ENCODE results near the gene HSPA4L. TPM values are rescaled to one million over a fixed set of nuclear protein-coding genes. Genes with fewer than 3 reads are reported as not detected.

The HSPA4L gene
- total RNA-seq, 1 experiment from 2014 or later = 5.3 TPM

- no peak overlapping the region for H2BK15ac ChIP-seq (ENCODE audit: low read depth, low read length)
- no peak overlapping the region for H3K23ac ChIP-seq (ENCODE audit: insufficient read length, low read depth, low read length)
- no peaks in the 10 kb centered on the region for H3K79me2 ChIP-seq (ENCODE audit: insufficient read depth, low read length)
- H2BK20ac ChIP-seq (ENCODE audit: low read depth, low read length, poor library complexity, severe bottlenecking) = no peak overlapping the region
- Mint-ChIP-seq H3K27me3 (ENCODE audit: low read depth) (peaks cover 43% of the 10 kb centered on the region), H3K9me3 (peaks cover 0 to 6% of the 10 kb centered on the region in 2 experiments; a peak in 2 of 5 replicates), H3K36me3 (ENCODE audit: insufficient read depth in 1 of 3, low read depth in 3 of 3) (peaks cover 0 to 6% (median 0%) of the 10 kb centered on the region in 3 experiments; a peak in 4 of 7 replicates), H3K27ac (no peak overlapping the region), H3K4me1 (peaks cover 16% of the 10 kb centered on the region in 2 experiments), H3K4me3 (no peak overlapping the region)
- H2BK5ac ChIP-seq (ENCODE audit: insufficient read length, low read length) = no peak overlapping the region
- H3K27me3 ChIP-seq (ENCODE audit: insufficient read depth, low read length) = peaks cover 7% of the 10 kb centered on the region; the same call in 1 of the 2 replicates
- H2BK120ac ChIP-seq (ENCODE audit: low read depth, low read length, poor library complexity, severe bottlenecking) = no peak overlapping the region
- H3T11ph ChIP-seq (ENCODE audit: low read length) = no peak overlapping the region
- H4K5ac ChIP-seq (ENCODE audit: insufficient read length, low read depth, low read length) = no peak overlapping the region
- no peak overlapping the region for H3K27ac ChIP-seq (ENCODE audit: insufficient read length, low read depth, low read length)
- H3K18ac ChIP-seq (ENCODE audit: insufficient read length, low read depth, low read length) = no peak overlapping the region
- H3K79me1 ChIP-seq (ENCODE audit: insufficient read depth, low read depth, low read length, poor library complexity, severe bottlenecking) = no peaks in the 10 kb centered on the region
- peaks cover 10% of the 10 kb centered on the region for H3K23me2 ChIP-seq (ENCODE audit: insufficient read length, low read depth, low read length, poor library complexity, severe bottlenecking)
- no peak overlapping the region for H3K4ac ChIP-seq (ENCODE audit: low read depth, low read length)
- H3K9ac ChIP-seq (ENCODE audit: extremely low read depth, insufficient read length, low read length) = no peak overlapping the region
- no peaks in the 10 kb centered on the region for H3K9me3 ChIP-seq (ENCODE audit: control insufficient read depth, low read depth, low read length)
- DNase-seq = no peak
- no peak overlapping the region for H3K14ac ChIP-seq (ENCODE audit: insufficient read depth, low read length)
- no CpG with 5 or more reads among the region's 9 CpGs for WGBS (ENCODE audit: extremely low coverage, insufficient read length, low lambda C conversion rate)
- H2AK5ac ChIP-seq (ENCODE audit: insufficient read length, low read length) = no peak overlapping the region
- no peak overlapping the region for H3K56ac ChIP-seq (ENCODE audit: insufficient read length, low read depth, low read length)
- no peak overlapping the region for H2AFZ ChIP-seq (ENCODE audit: low read length)
- no peaks in the 10 kb centered on the region; the same call in 1 of the 2 replicates for H3K4me1 ChIP-seq (ENCODE audit: insufficient read depth, low read length)
- no peak overlapping the region for H4K8ac ChIP-seq (replicated peaks; ENCODE audit: insufficient read length, low read depth, low read length)
- no peak overlapping the region for H4K91ac ChIP-seq (ENCODE audit: insufficient read length, low read depth, low read length)
- no peak overlapping the region for H2BK12ac ChIP-seq (ENCODE audit: insufficient read length, low read depth, low read length)
- no peak for TF ChIP-seq CTCF (conservative IDR thresholded peaks at IDR 0.05)
- H4K20me1 ChIP-seq (ENCODE audit: control insufficient read depth, insufficient read depth, insufficient read length) = no peaks in the 10 kb centered on the region
- H3K4me2 ChIP-seq (ENCODE audit: insufficient read depth, insufficient read length, low read length) = no peak overlapping the region
Measured at GRCh38 chr4:127783955-127784770, 2.0 kb downstream of the HSPA4L start.
